SK-N-MC (cell line): ENCODE data around the gene SLC37A3.

Source experiments
- EZH2 ChIP-seq: fragments of 200-600 bp; sonication (generic); IDR thresholded peaks from one replicate; pipeline ENCODE4 v1.6.1; 2017; ENCODE audit warnings: antibody characterized with exemption
- FOXP2 ChIP-seq: optimal IDR thresholded peaks from 2 replicates; pipeline ENCODE3; 2011; ENCODE audit warnings: mild to moderate bottlenecking, moderate library complexity; ENCODE audit not compliant: insufficient read depth; ENCODE audit errors: extremely low read length, control extremely low read depth
- POLR2AphosphoS5 ChIP-seq: IDR thresholded peaks from 2 replicates; pipeline ENCODE4 v1.6.1; 2012; ENCODE audit warnings: mild to moderate bottlenecking, low read depth, low read length, borderline replicate concordance

GRCh38 chr7:140310337-140311002, 87.9 kb downstream of the SLC37A3 start:
- TF ChIP-seq POLR2AphosphoS5 = no peak
- TF ChIP-seq EZH2 = no peak
- TF ChIP-seq FOXP2 = no peak
